BE2C (cell line): Measurements from ENCODE around the gene ERFE.

Source experiments
- DNase-seq: peaks from one replicate; pipeline ENCODE4 v3.0.0-alpha.2; 2020
- H3K27me3 ChIP-seq: fragments of 250-450 bp; sonication (Bioruptor Pico); 2 replicates; pipeline ENCODE4 v1.5.1; 2020; ENCODE audit warnings: mild to moderate bottlenecking
- H3K36me3 ChIP-seq: fragments of 250-450 bp; sonication (Bioruptor Pico); 2 replicates; pipeline ENCODE4 v1.5.1; 2020; ENCODE audit warnings: mild to moderate bottlenecking
- H3K4me1 ChIP-seq: fragments of 250-450 bp; sonication (Bioruptor Pico); 2 replicates; pipeline ENCODE4 v1.5.1; 2020
- H3K4me3 ChIP-seq: 2 replicates; pipeline ENCODE4 v1.5.1; 2011; ENCODE audit warnings: low read depth, low read length
- H3K9me3 ChIP-seq: fragments of 250-450 bp; sonication (Bioruptor Pico); 2 replicates; pipeline ENCODE4 v1.5.1; 2020
- TF ChIP-seq, protein P1 (sequence below): IDR thresholded peaks from 2 replicates; pipeline ENCODE4 v1.5.1; 2012; ENCODE audit warnings: mild to moderate bottlenecking, low read depth, low read length

ERFE gene

DNA sequence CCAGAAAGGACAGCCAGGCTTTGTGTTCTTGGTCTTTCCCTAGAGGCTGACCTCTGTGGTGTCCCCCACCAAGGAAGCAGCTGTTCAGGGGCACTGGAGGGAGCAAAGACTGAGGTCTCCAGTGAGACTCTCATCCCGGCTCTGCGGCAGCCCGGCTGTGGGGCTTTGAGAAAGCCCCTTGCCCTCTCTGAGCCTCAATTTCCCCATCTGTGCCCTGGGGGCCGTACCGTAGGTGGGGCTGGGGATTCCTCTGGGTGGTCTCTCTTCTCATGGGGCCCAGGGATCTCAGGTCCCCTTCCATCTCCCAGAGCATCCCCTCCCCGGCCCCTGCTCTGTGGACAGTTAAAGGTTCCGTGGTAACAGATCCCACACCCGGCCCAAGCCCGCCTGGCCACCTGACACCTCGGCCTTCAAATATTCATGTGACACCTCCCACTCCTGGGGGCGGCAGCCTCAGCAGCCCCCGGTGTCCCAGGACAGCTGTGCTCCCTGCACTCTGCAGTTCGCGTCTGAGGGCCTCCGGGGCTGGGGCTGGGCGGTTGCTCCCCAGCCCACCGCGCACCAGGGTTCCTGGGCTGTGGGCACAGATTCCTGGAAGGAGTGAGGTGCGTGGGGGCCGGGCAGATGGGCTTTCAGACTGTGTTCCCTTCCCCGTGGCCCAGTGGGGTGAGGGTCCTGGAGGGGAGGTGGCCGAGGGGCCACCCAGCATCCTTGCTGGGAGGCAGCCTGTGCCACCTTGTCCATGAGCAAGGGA is 35.4 kb upstream of the ERFE start:
- no peak for DNase-seq
- H3K4me1 ChIP-seq, result no peaks in the 10 kb centered on the region
- H3K27me3 ChIP-seq, result no peaks in the 10 kb centered on the region
- no peaks in the 10 kb centered on the region for H3K9me3 ChIP-seq
- no peak overlapping the region for H3K4me3 ChIP-seq
- no peaks in the 10 kb centered on the region for H3K36me3 ChIP-seq
- TF ChIP-seq, protein P1, sequence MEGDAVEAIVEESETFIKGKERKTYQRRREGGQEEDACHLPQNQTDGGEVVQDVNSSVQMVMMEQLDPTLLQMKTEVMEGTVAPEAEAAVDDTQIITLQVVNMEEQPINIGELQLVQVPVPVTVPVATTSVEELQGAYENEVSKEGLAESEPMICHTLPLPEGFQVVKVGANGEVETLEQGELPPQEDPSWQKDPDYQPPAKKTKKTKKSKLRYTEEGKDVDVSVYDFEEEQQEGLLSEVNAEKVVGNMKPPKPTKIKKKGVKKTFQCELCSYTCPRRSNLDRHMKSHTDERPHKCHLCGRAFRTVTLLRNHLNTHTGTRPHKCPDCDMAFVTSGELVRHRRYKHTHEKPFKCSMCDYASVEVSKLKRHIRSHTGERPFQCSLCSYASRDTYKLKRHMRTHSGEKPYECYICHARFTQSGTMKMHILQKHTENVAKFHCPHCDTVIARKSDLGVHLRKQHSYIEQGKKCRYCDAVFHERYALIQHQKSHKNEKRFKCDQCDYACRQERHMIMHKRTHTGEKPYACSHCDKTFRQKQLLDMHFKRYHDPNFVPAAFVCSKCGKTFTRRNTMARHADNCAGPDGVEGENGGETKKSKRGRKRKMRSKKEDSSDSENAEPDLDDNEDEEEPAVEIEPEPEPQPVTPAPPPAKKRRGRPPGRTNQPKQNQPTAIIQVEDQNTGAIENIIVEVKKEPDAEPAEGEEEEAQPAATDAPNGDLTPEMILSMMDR, result no peak

DNA sequence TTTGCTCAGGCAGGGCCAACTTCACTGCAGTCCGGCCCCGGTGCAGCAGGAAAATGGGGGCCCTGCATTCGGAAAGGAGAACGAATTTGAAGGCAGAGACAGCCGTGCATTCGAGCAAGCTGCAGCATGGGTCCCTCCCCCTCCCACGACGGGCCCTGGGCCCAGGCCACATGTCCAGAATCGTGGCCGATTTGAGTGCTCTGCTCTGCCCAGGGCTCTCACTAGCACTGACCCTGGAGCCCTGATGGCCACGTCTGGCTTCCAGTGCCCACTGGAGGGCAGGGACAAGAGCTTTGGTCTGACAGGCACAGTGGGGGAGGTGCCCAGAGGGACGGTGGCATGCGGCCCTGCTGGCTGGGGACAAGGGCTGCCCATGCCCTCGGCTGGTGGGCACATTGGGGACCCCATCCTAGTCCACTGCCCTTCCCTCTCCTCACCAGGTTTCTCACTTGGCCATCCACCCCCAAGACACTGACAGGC is 34.7 kb upstream of the ERFE start:
- TF ChIP-seq, protein P1, result no peak
- H3K4me1 ChIP-seq, result no peaks in the 10 kb centered on the region
- DNase-seq, result peak; percentile 10

DNA sequence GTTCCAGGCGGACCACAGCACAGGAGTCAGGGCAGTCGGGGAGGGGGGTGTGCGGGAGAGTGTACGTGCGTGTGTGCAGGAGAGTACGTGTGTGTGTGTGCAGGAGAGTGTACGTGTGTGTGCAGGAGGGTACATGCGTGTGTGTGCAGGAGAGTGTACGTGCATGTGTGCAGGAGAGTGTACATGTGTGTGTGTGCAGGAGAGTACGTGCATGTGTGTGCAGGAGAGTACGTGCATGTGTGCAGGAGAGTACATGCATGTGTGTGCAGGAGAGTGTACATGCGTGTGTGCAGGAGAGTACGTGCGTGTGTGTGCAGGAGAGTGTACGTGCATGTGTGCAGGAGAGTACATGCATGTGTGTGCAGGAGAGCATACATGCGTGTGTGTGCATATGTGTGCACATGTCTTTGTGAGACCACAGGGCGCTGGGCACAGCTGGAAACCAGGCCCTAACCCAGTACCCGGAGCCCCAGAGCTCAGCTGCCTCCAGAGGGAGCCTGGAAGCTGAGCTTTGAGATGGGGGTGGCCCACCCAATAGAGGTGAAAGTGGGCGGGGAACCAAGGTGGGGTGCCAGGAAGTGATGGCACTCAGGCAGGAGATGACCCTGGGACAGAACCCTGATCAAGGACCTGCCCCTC is 34.2 kb upstream of the ERFE start:
- no peak for DNase-seq
- TF ChIP-seq, protein P1, result no peak

More for the DNA sequence above, 34.7 kb upstream of the ERFE start:
- Histone ChIP-seq H3K9me3 (no peaks in the 10 kb centered on the region), H3K36me3 (no peaks in the 10 kb centered on the region), H3K27me3 (no peaks in the 10 kb centered on the region), H3K4me3 (no peak overlapping the region)

DNA sequence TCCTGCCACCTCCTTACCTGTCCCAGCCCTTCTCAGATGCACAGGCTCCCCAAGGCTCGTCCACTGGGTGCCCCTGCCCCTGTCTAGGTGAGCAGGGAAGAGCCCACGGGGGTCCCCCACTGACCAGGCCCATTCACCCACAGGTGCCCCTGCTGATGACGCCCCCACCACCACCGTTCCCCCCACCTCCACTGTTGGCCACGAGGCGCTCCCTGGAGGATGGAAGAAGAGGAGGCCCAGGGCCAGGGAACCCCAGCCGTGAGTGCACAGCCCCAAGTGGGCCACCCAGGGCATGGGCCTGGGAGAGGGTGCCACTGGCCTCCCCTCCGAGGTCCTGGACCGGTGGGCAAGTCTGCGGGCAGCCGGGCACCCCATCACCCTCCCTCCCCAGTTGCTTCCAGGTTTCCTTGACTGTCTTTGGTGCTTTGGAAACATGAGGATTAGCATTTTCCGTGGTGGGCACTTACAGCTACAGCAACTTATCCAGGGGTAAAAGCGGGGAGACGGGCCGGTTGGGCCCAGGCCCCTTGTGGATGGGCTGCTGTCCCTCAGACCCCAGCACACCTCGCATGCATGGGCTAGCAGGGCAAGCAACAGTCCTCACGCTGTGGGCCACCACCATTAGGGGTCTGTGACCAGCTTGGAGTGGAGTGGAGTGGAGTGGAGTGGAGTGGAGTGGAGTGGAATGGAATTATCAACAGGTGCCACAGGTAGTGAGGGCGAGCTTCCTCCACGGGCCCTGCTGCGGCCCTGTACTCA is 33.5 kb upstream of the ERFE start:
- H3K36me3 ChIP-seq, result no peaks in the 10 kb centered on the region
- H3K27me3 ChIP-seq, result no peaks in the 10 kb centered on the region
- TF ChIP-seq, protein P1, result no peak
- no peak for DNase-seq
- no peaks in the 10 kb centered on the region for H3K9me3 ChIP-seq
- H3K4me1 ChIP-seq, result no peaks in the 10 kb centered on the region
- H3K4me3 ChIP-seq, result no peak overlapping the region

More for the DNA sequence above, 34.2 kb upstream of the ERFE start:
- Histone ChIP-seq H3K36me3 (no peaks in the 10 kb centered on the region), H3K9me3 (no peaks in the 10 kb centered on the region), H3K4me3 (no peak overlapping the region), H3K27me3 (no peaks in the 10 kb centered on the region), H3K4me1 (no peaks in the 10 kb centered on the region)

DNA sequence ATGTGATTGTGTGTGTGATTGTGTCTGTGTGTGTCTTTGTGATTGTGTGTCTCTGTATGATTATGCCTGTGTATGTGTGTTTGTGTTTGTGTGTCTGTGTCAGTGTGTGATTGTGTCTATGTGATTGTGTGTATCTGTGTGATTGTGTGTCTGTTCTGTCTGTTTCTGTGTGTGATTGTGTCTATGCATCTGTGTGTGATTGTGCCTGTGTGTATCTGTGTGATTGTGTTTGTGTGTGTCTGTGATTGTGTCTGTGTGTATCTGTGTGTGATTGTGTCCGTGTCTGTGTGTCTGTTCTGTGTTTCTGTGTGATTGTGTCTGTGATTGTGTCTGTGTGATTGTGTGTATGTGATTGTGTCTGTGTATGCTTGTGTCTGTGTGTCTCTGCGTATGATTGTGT is 32.4 kb upstream of the ERFE start:
- Histone ChIP-seq H3K36me3 (no peaks in the 10 kb centered on the region), H3K27me3 (no peaks in the 10 kb centered on the region), H3K4me1 (no peaks in the 10 kb centered on the region), H3K4me3 (no peak overlapping the region), H3K9me3 (no peaks in the 10 kb centered on the region)
- TF ChIP-seq, protein P1, result no peak
- no peak for DNase-seq

DNA sequence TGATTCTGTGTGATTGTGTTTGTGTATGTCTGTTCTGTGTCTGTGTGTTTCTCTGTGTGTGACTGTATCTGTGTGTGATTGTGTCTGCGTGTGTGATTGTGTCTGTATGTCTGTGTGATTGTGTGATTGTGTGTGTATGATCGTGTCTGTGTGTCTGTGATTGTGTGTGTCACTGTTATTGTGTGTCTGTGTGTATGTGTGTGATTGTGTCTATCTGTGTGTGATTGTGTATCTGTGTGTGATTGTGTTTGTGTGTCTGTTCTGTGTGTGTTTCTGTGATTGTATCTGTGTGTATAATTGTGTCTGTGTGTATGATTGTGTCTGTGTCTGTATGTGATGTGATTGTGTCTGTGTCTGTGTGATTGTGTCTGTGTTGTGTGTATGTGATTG is 32.0 kb upstream of the ERFE start:
- H3K9me3 ChIP-seq, result no peaks in the 10 kb centered on the region
- TF ChIP-seq, protein P1, result no peak
- H3K4me1 ChIP-seq, result no peaks in the 10 kb centered on the region
- no peaks in the 10 kb centered on the region for H3K27me3 ChIP-seq
- no peak for DNase-seq
- no peak overlapping the region for H3K4me3 ChIP-seq
- H3K36me3 ChIP-seq, result no peaks in the 10 kb centered on the region
